Right renal pelvis (tissue), 4 donors: Measurements from ENCODE around the gene NIPA2. TPM values are rescaled to one million over a fixed set of nuclear protein-coding genes. Genes with fewer than 3 reads are reported as not detected.

ENCODE experiments used
- DNase-seq, 4 donors: peaks; one replicate each; pipeline ENCODE4 v3.0.0-alpha.2; 2013; ENCODE audit warnings: low read depth in 4 of 4, low spot score in 3 of 4, missing footprints in 1 of 4
- polyA plus RNA-seq, 4 donors: library from polyadenylated mRNA; unstranded; fragments of 120-200 nt; gene quantifications; one replicate each; pipeline ENCODE4 v1.2.1, GENCODE V29; 2013; ENCODE audit not compliant: insufficient read length in 4 of 4

NIPA2 gene
- polyA plus RNA-seq, 4 donors: 60.2 to 70.1 (median 64.8) TPM

DNA sequence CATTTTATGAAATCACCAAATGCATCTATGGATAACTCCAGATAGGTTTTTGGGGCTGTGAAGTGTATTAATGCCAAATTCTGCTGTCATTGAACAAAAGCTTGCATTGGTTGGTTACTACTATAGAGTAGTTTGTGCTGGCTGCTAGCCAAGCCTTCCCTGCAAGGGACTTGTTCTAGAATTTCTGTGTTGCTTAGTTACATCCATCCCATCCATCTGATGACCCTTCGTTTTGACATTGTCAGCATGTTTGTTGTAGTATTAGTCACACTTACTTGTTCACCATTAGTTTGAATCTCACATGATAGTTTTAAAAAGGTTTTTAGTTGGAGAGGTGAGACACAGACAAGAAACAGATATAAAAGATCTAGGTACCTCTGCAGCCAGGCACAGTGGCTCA, 7.0 kb upstream of the NIPA2 start:
- DNase-seq: no peak

DNA sequence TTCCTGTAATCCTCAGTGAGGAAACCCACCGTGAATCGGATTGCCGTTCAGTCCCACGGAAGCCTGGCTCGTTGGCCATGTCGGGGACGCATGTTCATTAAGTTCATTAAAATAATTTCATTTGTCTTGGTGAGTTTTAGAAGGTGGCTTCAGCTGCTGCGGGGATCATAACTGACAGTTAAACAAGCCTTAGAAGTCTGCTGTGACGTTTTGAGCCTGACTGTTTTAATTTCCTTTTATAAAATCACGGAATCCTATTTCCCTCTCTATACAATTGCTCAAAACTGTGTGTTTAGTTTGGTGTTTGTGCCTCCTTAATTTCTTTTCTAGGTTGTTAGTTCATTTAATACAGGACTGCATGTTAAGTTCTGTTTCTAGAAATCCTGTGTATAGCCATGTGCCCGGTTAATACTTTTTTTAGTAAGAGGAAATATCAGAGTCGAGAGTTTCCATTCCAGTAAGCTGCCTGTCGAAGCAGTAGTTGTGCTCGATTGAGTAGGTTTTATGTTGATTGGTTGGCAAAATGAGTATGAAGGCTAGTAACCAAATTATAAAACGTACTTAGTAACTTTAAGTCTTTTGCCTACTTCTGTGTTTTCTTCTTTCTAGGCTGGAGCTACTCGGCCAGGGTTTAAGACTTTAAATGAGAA, 705 bp downstream of the NIPA2 start:
- no peak for DNase-seq

DNA sequence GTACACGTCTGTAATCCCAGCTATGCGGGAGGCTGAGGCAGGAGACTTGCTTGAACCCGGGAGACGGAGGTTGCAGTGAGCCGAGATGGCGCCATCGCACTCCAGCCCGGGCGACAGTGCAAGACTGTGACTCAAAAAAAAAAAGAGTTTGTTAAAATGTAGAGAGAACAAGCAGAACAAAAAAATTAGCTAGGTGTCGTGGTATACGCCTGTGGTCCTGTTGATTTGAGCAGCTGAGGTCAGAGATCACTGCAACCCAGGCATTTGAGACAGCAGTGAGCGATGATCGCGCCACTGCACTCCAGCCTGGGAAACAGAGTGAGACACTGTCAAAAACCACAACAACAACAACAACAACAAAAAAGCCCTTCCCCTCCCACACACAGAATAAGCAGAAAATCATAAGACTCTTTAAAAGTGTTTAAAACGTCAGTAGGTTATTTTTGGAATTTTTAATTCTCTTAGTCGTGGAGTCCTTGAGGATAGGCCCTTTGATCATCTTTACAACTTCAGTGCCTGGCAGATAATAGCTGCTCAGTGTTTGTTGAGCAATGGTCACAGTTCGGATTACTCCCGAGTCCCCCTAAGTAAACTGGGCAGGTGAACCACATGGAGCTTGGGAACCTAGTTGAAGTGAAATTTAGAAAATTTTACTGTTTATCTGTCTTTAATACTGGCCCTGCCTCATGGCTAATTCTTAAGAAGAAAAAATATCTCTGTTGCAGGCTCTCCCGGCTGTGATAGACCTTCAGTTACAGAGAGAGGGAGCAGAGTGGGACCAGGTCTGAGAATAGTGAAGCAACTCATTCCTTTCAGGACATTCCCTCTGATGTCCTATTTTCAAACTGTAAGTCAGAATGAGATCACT, 6.2 kb downstream of the NIPA2 start:
- DNase-seq: no peak

DNA sequence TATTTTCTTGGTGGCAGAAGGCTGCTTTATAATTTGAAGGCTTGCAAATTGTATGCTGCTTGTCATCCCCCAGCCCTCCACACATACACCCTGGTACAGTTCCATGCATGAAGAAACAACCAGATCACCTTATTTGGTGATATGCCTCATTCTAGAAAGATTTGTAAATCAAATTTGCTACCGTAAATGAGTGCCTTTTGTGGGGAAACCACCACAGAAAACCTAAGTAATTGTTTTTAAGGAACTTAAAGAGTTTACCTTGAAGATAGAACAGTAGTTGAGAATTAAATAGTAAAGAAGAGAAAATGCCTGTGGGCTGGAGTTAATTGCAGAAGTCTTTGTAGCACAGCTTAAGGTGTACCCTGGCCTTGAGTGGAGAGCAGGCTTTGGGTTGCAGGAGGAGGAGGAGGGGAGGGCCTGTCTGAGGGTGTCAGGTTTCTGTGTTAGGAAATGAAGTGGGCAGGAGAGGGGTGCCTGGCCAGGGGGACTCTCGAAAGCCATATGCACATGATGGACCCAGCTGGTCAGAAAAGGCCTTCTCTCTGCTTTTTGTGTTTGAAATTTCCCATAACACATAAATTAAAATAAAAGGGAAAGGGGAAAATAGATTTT, 6.9 kb downstream of the NIPA2 start:
- DNase-seq: no peak

DNA sequence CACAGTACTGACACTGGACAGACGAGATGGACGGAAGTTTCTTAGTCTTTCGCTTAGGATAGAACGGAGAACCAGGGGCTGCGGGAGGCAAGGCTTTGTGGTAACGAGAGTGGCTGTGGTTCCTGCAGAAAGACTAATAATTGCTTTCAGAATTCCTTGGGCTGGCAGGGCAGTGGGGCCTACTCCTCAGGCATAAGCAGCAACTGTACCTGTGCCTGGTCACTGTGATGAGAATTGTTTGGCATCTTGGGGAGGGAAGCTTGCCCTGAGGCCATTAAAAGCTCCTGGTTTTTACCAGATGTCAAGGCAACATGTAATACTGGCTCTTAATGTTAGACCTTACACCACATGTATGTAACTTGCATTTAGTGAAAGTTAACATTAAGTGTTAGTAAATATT, 7.6 kb downstream of the NIPA2 start:
- DNase-seq: no peak

DNA sequence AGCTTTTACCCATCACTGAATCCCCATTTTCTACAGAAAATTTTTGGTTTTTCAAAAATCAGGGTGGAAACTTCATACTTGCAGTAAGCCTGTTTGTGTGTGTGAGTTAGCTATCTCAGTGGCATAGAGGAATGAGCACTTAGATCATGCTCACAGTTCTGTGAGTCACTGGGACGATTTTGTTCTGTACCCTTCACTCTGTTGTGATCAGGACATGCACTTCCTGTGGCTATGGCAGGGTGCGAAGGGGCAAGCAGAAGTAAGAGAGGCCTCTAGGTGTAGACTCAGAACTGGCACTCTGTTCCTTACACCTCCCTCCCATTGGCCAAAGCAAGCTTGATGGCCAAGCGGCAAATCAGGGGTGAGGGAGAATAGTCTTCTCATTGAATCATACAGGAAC, 11.6 kb downstream of the NIPA2 start:
- no peak for DNase-seq

DNA sequence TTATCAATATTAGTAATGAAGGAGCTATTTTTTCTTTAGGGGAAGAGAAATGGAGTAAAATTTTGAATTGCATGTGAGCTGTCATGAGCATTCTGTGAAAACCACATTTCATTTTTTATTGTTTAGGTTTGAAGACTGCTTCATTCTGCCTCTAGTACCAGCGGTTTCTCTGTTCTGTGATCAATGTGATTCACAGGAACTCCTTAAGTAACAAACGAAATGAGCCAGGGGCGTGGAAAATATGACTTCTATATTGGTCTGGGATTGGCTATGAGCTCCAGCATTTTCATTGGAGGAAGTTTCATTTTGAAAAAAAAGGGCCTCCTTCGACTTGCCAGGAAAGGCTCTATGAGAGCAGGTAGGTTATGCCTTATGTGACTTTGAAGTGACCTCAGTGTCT, 13.0 kb downstream of the NIPA2 start:
- DNase-seq: no peak

DNA sequence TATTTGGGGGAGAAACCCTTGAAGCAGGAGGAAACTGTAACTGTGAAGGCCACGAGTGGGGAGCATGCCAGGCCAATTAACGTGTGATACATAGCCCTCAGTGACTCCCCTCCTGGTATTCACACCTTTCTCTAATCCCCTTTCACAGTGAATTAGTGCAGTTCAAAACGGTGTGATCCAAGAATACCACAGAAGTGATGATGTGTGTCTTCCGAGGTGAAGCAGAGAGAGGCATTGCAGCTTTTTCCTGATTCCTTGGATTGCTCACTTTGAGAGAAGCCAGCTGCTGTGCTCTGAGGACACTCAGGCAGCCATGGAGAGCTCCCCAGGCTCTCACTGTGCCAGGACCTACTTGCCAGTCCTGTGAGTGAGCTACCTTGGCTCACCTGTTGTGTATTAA, 17.3 kb downstream of the NIPA2 start:
- no peak for DNase-seq

DNA sequence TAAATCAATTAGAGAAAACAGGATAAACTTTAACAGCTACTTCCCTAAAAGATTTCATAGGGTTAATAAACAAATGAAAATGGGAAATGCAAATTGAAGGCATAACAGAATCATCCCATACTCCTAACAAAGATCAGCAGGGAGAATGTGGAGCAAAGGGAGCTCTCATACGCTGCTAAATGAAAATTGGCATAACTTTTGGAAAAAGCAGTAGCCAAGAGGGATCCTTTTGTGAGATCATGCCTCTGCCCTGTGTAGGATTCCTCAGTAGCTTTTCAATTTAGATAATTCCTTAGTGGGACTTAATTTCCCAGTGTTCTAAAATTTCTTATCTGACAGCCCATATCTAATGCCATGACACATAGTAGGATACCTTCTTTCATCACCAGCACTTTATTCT, 18.2 kb downstream of the NIPA2 start:
- DNase-seq: no peak

DNA sequence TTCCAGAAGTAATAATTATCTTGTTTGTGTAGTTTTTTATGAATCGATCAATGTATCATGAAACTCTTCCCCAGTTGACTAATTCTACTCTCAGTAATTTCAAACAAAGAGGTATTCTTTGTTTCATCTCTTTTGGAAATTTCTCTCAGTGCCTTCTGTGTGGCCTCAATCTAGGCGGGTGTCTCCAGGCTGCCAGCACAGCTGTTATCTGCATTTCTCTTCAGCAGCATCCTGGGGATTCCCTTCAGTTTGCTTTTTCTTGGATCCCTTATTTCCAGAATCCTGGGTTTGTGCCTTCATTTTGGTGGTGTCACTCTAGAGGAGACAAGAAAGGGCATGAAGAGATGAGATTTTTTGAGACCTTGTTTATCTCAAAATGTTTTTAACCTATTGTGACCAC, 22.7 kb downstream of the NIPA2 start:
- DNase-seq: no peak

DNA sequence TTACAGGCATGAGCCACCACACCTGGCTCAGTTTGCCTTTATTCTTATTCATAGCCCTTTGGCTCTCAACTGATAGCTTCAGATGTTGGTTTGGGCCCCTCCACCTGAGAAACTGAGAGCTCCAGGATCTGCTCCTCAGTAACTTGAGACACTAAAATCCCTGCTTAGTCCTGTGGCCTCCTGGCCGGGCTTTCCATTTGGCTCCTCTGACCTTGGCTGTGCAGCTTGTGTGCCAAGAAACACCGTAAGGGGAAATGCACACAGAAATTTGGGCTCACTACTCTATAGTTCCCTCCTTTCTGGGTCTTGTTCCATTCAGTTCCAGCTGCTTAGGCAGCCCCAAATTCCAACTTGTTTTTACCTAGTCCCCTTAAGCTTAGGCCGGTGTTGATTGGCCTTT, 24.9 kb downstream of the NIPA2 start:
- DNase-seq: no peak

DNA sequence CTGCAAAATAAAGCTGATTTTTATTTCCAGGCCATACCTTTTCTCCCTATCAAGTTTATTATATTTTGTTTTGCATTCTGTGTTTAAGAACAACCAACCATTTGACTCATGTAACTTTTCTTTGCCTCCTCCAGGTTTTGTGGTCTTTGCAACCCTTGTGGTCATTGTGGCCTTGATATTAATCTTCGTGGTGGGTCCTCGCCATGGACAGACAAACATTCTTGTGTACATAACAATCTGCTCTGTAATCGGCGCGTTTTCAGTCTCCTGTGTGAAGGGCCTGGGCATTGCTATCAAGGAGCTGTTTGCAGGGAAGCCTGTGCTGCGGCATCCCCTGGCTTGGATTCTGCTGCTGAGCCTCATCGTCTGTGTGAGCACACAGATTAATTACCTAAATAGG, 27.6 kb downstream of the NIPA2 start:
- DNase-seq: no peak

DNA sequence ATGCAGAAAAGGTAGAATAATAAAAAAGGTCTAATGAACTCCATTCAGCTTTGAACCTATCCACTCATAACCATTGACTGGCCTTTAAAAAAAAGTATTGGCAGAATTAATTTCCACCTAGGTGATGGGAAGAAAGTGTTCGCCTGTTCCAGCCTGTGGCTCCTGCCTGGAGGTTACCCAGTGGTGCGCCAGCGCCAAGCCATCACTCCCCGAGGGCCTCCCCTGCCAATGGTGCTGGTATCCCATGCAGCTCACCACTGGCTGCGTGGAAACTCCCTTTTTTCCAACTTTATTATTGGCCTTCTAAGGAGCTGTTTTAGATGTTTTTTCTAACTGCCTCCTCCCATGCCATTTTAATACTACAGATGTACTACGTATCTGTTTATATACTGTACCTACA, 29.4 kb downstream of the NIPA2 start:
- DNase-seq: no peak

DNA sequence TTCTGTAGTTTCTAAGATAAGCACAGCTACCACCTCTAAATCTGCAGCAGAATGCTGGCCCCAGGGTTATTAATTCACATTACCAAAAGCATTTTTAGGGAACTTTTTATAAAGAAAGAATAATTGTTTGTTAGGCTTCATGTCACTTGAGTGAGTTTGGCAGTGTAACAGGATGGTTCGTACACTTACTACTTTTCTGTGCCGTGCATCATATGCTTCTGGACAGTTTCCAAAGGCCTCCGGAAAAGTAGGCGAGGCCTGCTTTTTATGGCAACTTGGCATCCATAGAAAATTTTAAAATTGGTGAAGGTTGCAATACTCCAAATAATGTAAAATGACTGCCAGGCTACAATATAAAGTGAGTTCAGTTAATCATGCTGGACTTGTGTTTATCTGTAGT, 30.0 kb downstream of the NIPA2 start:
- DNase-seq: no peak

DNA sequence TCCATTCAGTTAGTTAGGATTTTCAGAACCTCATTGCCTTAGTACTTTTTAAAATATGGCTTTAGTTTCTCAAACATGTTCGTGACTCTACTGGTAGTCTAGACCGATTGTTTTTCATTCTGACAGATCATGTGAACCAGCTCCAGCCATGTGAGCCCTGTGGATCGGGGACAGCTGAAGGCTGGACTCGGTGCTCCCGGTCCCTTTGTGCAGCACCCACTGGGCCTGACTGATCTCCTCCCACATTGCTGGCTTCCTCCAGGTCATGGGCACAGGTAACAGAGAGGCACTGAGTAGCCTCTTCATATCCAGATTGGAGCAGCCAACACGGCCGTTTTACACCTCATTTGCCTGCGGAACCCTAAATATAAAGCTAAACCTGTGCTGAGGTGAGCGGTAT, 30.5 kb downstream of the NIPA2 start:
- DNase-seq: no peak

DNA sequence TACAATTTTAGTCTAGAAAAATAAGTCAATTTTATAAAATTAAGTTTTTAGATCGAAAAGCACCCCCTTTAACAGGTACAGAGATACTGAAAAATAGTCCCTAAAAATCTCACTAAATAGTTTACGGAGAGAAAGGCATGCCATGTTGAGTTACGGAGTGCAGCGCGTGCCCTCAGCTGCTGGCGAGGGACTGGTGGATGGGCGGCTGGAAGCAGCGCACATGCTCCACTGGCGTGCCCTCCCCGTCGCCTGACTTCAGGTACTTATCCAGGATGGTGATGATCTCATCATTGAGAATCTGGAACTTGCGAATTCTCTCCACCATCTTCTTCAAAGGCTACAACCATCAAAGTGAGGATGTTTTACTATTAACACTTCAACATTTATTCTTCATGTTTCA, 31.4 kb downstream of the NIPA2 start:
- DNase-seq: no peak

DNA sequence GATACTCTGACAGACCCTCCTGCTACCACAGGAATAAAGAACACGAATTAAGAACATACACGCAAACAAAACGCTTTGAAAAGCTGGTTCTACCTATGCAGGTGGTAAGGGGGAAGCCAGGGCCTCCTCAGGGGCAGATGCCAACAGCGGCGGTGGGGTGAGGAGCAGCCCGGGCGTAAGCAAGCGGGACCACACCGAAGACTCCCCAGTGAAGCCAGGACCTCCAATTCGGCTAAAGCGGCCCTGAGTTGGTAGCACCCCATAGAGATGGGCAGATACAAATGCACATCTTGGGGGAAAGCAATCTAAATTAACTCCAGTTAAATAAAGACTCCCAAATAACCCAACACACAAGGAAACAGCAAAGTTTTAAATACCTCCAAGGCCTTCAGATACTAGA, 32.4 kb downstream of the NIPA2 start:
- no peak for DNase-seq

DNA sequence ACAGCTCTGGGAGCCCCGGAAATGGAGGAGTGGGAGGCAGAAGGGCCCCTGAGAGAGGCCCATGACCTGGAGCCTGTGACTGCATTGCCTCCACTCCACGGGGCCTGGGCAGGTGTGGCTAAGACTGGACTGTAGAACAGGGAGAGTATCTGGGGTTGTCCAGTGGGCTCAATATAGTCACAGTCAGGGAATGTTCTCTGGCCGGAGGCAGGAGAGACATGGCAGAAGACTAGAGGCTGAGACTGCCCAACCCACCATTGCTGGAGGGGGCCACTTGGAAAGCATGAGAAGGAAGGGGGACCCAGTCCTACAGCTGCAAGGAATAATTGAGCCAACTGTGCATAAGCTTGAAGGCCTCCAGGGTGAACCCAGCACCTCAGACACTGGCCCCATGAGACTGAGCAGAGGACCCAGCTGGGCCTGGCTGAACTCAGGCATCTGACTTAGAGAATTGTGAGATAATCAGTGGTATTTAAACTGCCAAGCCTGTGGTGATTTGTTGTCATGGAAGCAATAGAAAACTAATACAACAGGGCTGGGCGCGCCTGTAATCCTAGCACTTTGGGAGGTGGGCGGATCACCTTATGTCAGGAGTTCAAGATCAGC, 33.1 kb downstream of the NIPA2 start:
- DNase-seq: no peak

DNA sequence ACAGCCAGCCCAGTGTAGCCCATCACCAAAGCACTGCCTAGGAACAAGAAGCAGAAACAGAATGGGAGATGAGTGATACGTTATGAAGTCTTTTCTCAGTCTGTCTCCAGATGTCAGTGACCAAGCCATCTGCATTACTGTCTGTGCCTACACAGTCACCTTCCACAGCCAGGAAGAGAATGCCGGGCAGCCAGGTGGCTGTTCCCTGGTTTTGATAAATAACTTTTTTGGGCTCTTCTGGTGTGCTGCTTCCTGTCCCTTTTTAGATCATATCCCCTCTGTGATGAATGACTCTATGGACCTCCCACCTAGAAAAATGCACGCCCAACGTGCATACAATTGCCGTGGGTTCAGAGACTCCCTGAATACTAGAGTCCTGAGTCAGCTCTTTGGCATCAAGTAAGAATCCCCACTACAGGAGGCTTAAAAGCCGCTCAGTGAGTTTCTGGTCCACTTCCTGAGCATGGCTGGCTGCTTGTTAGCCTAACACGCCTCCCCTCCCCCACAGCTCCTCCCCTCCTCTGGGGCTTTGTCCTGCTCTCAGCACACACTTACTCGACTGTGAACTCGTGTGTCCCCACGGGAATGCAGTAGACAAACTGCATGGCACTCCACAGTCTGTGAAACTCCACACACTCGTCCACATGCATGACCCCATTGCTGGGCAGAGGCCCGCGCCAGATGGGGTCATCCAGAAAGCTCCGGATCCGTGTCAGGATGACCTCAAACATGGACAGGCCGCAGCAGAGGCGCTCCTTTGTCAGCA, 34.7 kb downstream of the NIPA2 start:
- no peak for DNase-seq

DNA sequence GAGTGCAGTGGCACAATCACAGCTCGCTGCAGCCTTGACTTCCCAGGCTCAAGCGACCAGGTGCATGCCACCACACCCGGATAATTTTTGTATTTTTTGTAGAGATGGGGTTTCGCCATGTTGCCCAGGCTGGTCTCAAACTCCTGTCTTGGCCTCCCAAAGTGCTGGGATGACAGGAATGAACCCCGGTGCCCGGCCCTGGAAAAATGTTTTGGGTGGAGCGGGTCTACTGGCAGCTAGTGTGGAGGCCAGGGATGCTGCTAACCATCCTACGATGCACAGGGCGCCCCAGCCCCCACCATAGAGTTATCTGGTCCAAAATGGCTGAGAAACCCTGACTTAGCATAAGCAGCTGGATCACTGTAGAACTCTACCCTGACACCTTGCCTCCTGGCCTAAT, 35.4 kb downstream of the NIPA2 start:
- DNase-seq: no peak

DNA sequence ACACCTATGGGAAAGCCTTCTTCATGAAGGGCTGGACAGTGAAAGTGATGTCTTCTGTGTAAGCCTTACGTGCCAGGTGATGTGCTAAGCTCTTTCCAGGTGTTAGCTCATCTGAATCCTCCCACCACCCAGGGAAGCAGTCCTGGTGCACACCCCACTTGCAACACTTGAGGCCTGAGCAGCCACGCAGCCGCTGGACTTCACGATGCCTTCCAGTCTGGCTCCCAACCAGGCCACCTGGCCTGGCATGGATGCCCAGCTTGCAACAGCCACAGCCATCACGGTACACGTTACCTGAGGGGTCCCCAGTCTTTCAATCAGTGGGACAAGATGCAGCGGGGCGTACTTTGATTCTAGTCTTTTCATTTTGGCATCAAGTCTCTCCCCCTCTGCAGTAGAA, 35.8 kb downstream of the NIPA2 start:
- no peak for DNase-seq
